ENCODE data around the gene ADAM12. TPM values are rescaled to one million over a fixed set of nuclear protein-coding genes. Genes with fewer than 3 reads are reported as not detected.

ADAM12 gene
- total and polyA plus RNA-seq, 9 of the 15 experiments (the other 6 are each of a cell fraction or from before 2014, with no cell fraction given), result not detected

DNA sequence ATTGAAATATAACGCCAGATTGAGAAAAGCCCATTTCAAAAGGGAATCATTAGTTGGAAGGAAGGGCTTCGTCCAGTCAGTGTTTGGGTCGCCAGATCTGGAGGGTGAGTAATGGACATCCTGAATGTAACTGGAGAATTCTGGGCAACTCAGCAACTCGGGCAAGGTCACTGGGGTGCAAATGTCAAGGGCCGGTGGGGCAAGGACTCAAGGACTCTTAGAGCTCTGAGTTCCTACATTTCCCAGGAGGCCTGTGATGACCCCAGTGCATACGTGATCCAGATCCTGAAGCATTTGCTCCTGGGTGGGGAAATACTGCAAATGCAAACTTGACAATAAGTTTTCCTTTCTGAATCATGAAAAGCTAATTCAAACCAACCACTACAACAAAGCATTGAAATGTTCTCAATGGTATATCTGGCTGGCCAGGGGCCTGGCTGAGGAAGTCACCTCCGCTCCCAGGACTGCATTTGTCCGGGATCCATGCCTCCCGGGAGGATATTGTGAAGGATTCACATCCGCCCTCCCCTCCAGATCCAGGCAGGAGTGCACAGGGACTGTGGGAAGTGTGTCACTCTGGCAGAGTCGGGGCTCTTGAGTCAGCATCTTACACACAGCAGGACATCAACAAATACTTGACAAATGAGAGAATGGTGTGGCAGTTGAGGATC is 327.9 kb downstream of the ADAM12 start:
- 0% methylated on average over 11 of the region's 11 CpGs for WGBS (ENCODE audit: insufficient coverage, low coverage, missing lambda C conversion rate)
- TF ChIP-seq, protein P1, sequence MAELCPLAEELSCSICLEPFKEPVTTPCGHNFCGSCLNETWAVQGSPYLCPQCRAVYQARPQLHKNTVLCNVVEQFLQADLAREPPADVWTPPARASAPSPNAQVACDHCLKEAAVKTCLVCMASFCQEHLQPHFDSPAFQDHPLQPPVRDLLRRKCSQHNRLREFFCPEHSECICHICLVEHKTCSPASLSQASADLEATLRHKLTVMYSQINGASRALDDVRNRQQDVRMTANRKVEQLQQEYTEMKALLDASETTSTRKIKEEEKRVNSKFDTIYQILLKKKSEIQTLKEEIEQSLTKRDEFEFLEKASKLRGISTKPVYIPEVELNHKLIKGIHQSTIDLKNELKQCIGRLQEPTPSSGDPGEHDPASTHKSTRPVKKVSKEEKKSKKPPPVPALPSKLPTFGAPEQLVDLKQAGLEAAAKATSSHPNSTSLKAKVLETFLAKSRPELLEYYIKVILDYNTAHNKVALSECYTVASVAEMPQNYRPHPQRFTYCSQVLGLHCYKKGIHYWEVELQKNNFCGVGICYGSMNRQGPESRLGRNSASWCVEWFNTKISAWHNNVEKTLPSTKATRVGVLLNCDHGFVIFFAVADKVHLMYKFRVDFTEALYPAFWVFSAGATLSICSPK (IDR thresholded peaks at IDR 0.05; ENCODE audit: borderline replicate concordance), result no peak
- H4K20me1 ChIP-seq (replicated peaks; ENCODE audit: control insufficient read depth, insufficient read depth, low read length), result no peaks in the 10 kb centered on the region; the same call in 1 of the 2 replicates
- H3K4me1 ChIP-seq (replicated peaks in 1 of 2; ENCODE audit: control insufficient read depth in 2 of 2, insufficient read depth in 2 of 2, low read length in 2 of 2), result no peaks in the 10 kb centered on the region
- ChIA-PET CTCF (ENCODE audit: low intra/inter-chr PET ratio) (no interaction called here), POLR2A (interaction anchor here (0.7 kb wide), 1 partner anchor 272 kb away, joined by 3 read pairs; no protein-coding TSS in a partner anchor)
- H3K4me2 ChIP-seq (ENCODE audit: insufficient read depth, low read length), result no peak overlapping the region
- no TSS peak for BruUV-seq (replicated peaks)
- no peaks in the 10 kb centered on the region for H3K36me3 ChIP-seq (ENCODE audit: control insufficient read depth, insufficient read depth, low read length)
- H3K4me3 ChIP-seq, result no peak overlapping the region
- H3K9ac ChIP-seq (ENCODE audit: insufficient read depth in 1 of 2, low read depth in 2 of 2, low read length in 2 of 2), result no peak overlapping the region
- DNase-seq (ENCODE audit: extremely low read depth in 1 of 4, low spot score in 3 of 4) (no peak), FAIRE-seq (no peak), ATAC-seq (no peak)
- intact Hi-C loops (cut with micrococcal nuclease), result no loop called here
- H3K79me2 ChIP-seq (ENCODE audit: control insufficient read depth, insufficient read depth, low read length), result no peaks in the 10 kb centered on the region
- in situ Hi-C loops (cut with MboI), result no loop called here
- H3K9me3 ChIP-seq (replicated peaks; ENCODE audit: control insufficient read depth, insufficient read depth, low read depth, low read length), result no peaks in the 10 kb centered on the region
- H2AFZ ChIP-seq (ENCODE audit: low read depth, low read length), result no peak overlapping the region
- H3K27me3 ChIP-seq (ENCODE audit: control insufficient read depth in 2 of 2, insufficient read depth in 2 of 2, low read length in 2 of 2), result peaks cover 0 to 27% of the 10 kb centered on the region in 2 experiments; a peak in 1 of 5 replicates
- H3K9me1 ChIP-seq (ENCODE audit: control insufficient read depth, insufficient read depth, low read length), result no peaks in the 10 kb centered on the region
- H3K27ac ChIP-seq (ENCODE audit: extremely low read depth, low read depth, low read length), result no peak overlapping the region

All from K562 (cell line).